GM18499 (cell line): Measurements from ENCODE around the gene TNFRSF25.
"Not testable (repeated sequence)": the region's sequence is repeated elsewhere in the genome, so short reads cannot be mapped to it uniquely, and the experiment has no call there.

Source experiments
- ATAC-seq: cut with Tn5 transposase; IDR thresholded peaks from one replicate; pipeline ENCODE4 v1.9.1; 2021; ENCODE audit warnings: moderate number of reproducible peaks; ENCODE audit not compliant: insufficient read depth, unreplicated experiment

TNFRSF25 gene

GRCh38 chr1:6502000-6502891 is 36.3 kb upstream of the TNFRSF25 start:
- no peak for ATAC-seq

DNA sequence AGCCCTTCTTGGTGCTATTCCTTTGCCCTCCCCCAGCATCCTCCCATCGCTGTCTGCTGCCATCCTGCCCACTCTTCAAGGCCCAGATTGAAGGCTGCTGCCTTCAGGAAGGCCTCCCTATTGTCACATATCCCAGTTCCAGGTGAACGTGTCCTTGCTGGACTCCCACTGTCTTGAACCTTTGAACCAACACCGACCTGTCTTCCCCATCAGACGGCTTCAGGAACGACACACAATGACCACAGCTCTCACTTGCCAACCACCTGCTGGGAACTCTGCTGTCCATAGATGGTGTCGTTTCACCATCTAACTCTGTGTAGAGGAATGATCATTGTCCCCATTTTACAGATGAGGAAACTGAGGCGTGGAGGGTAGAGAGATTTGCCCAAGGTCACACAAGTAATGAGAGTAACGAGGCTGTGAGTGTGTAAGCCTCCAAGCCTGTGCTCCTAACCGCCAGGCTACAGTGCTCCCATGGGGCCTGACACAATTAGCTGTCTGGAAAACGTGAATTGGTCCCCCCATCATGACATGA is 35.4 kb upstream of the TNFRSF25 start:
- no peak for ATAC-seq

DNA sequence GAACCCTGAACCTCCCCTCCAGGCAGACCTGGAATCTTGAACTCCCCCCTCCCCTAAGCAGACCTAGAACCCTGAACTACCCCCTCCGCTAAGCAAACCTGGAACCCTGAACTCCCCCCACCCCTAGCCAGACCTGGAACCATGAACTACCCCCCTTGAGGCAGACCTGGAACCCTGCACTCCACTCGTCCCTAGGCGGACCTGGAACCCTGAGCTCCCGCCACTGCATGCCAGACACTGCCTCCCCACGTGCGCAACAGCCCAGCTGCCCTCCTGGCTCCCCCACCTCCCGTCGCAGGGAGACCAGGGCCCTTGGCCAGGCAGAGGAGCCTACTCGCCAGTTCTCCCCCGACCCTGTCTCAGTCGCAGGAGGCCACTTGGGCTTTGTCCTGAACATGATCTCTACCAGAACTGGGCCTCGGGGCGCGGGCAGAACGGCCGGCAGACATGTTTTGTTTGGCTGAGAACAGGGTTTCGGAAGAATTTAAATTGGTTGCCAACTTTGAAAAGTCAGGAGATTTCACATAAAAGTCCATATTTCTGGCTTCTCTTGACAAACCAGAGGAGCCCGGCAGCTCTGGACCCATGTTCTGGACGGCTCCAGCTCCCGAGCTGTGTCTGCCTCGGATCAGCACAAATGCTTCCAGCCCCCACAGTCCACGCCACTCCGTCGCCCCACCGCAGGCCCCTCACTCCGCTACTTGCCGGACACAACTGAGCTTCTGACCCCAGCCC is 34.7 kb upstream of the TNFRSF25 start:
- ATAC-seq = no peak

DNA sequence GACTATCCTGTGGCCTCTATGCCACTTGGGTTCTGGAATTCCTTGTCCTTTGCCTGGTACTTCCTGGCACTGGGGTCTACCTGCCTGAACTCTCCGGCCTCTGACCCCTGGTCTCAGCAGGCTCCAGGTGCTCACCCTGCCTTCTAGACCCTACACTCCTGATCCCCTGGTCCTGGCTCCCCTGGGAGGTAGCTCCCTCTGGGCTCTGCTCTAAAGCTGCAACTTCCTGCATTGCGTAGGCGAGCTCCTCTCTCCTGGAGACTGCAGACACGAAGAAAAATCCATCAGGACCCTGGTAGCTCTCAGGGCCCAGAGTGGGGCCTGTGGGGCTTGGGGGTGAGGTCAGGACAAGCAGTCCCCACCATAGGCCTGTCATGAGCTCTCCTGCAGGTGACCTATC is 33.3 kb upstream of the TNFRSF25 start:
- no peak for ATAC-seq

DNA sequence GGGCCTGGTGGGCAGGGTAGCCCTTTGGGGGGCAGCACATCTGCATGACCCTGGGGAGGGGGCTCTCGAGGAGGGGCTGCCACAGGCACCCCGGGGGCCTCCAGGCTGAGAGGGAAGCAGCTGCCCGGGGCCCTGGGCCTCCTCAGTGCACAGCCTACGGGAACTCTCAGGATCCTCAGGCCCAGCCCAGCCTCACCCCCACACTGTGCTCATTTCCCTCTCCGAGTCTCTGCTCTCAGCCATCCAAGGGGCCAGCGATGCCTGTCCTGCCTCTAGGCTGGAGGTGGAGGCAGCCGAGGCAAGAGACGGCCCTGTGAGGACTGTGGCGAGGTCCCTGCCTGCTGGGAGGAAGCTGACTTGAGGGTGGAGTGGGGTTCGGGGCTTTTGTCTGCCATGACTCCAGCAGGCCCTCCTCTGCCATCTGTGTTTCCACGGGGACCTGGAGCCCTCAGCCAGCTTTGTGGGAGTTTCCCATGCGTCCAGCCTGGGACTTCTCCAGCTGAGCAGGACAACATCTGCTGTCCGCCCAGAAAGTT is 32.7 kb upstream of the TNFRSF25 start:
- no peak for ATAC-seq

GRCh38 chr1:6497867-6498575 is 32.0 kb upstream of the TNFRSF25 start:
- no peak for ATAC-seq

- no peak for ATAC-seq
These were observed 31.4 kb upstream of the TNFRSF25 start for GRCh38 chr1:6497215-6497866.

DNA sequence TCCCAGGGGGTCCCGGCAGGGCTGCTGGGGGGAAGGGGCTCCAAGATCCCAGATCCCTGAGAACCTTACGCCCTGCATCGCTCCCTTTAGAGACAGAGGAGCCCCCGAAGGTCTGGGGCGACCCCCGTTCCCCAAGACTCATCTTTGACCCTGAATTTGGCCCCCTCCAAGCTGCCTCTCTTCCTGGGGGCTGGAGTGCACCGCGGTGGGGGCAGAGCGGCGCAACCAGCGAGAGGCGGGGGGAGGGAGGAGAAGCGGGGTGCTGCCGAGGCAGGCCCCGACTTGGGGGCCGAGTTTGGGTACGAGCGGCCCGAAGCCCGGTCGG is 30.9 kb upstream of the TNFRSF25 start:
- ATAC-seq = no peak

- ATAC-seq = no peak
These were observed 30.4 kb upstream of the TNFRSF25 start for GRCh38 chr1:6496365-6496721.

- ATAC-seq = no peak
These were observed 29.8 kb upstream of the TNFRSF25 start for GRCh38 chr1:6495540-6496364.

DNA sequence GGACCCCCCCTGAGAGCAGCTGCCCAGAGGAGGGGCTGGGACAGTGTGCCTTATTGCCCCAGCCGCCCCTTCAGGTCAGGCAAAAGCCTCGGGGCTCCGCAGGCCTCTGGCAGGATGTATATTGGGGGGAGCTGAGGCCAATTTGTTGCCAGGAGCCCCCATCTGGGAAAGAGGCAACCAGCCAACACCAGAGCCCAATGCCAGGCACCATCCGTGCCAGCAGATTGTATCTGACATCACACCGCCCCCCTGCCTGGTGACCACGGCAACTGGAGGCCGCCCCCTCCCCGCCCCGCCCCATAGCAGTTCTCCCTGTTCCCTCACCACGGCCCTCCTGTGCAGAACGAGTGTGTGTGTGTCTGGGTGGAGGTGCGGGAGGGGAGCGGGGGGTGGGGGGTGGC is 29.1 kb upstream of the TNFRSF25 start:
- no peak for ATAC-seq

GRCh38 chr1:6494627-6495026 is 28.7 kb upstream of the TNFRSF25 start:
- no peak for ATAC-seq

GRCh38 chr1:6493834-6494223 is 27.9 kb upstream of the TNFRSF25 start:
- ATAC-seq = not testable (repeated sequence)

DNA sequence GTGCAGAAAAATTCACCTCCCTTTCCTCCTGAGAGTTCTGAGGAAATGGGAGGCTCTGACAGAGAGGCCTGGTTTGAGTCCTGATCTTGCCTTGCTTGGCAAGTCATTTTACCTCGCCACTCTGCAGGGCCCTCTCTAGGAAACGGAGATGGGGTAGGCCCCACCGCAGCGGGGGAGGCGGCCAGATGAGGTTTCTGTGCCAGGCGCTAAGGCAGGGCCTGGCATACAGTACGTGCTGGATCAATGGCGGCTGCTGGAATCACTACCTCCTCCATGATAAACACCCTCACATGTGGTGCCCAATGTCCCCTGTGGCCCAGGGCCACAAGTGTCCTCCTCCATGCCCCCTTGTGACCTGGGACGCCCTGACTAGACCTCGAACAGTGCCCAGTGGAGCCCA is 26.0 kb upstream of the TNFRSF25 start:
- no peak for ATAC-seq

GRCh38 chr1:6491480-6491962 is 25.5 kb upstream of the TNFRSF25 start, which contains the start of gene PLEKHG5:
Gene PLEKHG5, minus strand, starts transcription at chr1:6491667. Its CDS starts 14,096 bp downstream, at chr1:6477571.
- no peak for ATAC-seq

- no peak for ATAC-seq
These were observed 25.1 kb upstream of the TNFRSF25 start for GRCh38 chr1:6491081-6491449.

DNA sequence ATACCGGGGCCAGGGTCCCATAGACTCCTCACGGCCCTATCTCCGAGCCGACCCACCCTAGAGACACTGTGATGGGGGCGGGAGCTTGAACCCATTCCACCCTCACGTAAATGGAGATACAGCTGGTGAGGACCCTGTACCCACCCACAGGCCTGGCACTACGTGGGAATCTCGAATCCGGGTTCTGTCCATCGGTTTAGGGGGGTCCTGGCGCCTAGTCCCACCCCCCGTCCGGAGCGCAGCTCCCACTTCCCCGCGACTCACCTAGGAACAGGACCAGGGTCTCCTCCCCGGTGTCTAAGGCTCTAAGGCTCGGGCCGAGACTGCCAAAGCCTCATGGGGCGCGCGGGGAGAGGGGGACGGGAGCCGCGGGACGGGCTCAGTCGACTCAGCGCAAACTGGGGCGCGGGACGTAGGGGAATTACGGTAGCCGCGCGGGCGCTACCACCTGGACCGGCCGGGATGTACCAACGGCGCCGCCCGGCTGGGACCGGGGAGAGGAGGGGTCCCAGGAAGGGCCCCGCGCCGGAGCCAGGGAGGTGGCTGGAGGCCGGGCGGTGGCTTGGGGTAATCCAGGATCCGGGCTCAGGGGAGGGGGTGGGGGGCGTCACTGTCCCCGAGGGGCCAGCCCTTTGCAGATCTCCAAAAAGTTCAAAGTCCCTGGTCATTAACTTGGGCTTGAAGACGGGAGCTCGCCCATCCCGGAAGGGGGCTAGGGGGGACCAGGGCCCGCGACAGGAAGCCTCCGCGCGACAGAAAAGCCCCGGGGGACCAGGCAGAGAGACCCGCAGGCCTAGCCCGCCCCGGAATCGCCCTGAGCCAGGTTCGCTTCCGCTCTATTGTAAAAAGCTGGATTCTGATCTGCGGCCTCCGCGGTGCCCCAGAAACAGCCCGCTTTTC is 24.5 kb upstream of the TNFRSF25 start:
- ATAC-seq = no peak

- no peak for ATAC-seq
These were observed 23.8 kb upstream of the TNFRSF25 start for GRCh38 chr1:6489799-6490180.
